GM13977 (cell line): ENCODE results near the gene USP22.

Experiments used
- DNase-seq: peaks from one replicate; pipeline ENCODE4 v3.0.0; 2012; ENCODE audit warnings: low spot score
- CTCF ChIP-seq: IDR thresholded peaks from 2 replicates; pipeline ENCODE4 v1.5.1; 2012; ENCODE audit warnings: mild to moderate bottlenecking, control low read depth; ENCODE audit not compliant: insufficient read depth; ENCODE audit errors: extremely low read depth, missing control alignments
- in situ Hi-C: fragments of 300-500 bp; cut with MboI; formaldehyde crosslinking; loops from one replicate; pipeline ENCODE4 v1.12.0; 2022; ENCODE audit warnings: low sequenced_read_pairs, low pct_unique_long_range_greater_than_20kb, mixed read lengths, inconsistent platforms; ENCODE audit not compliant: unreplicated experiment

USP22 gene

GRCh38 chr17:21030375-21030774, 12.4 kb downstream of the USP22 start:
- no peak for DNase-seq
- in situ Hi-C loops: no loop called here
- no peak for TF ChIP-seq CTCF

GRCh38 chr17:21029515-21029914, 13.3 kb downstream of the USP22 start:
- no peak for TF ChIP-seq CTCF
- in situ Hi-C loops: no loop called here
- DNase-seq: no peak

GRCh38 chr17:21029036-21029435, 13.8 kb downstream of the USP22 start:
- in situ Hi-C loops: no loop called here
- DNase-seq: no peak

GRCh38 chr17:21028192-21028591, 14.6 kb downstream of the USP22 start:
- no peak for TF ChIP-seq CTCF
- in situ Hi-C loops: no loop called here
- no peak for DNase-seq

More at GRCh38 chr17:21029036-21029435, 13.8 kb downstream of the USP22 start:
- no peak for TF ChIP-seq CTCF

GRCh38 chr17:21027031-21027430, 15.8 kb downstream of the USP22 start:
- DNase-seq: no peak
- in situ Hi-C loops: no loop called here

GRCh38 chr17:21025451-21025850, 17.4 kb downstream of the USP22 start:
- in situ Hi-C loops: no loop called here
- DNase-seq: no peak
- no peak for TF ChIP-seq CTCF

More at GRCh38 chr17:21027031-21027430, 15.8 kb downstream of the USP22 start:
- no peak for TF ChIP-seq CTCF

- in situ Hi-C loops: no loop called here
- no peak for DNase-seq
- no peak for TF ChIP-seq CTCF
Measured at GRCh38 chr17:21024024-21024423, 18.8 kb downstream of the USP22 start.
